Frontal cortex (tissue), 4 donors: ENCODE data around the gene ZNF532. TPM values are rescaled to one million over a fixed set of nuclear protein-coding genes. Genes with fewer than 3 reads are reported as not detected.
A peak's percentile ranks its signal among the peaks of the same experiment; 100 is the strongest.
"Not testable (repeated sequence)": the region's sequence is repeated elsewhere in the genome, so short reads cannot be mapped to it uniquely, and the experiment has no call there.

Experiments used
- DNase-seq, 2 donors: peaks; one replicate each; pipeline ENCODE4 v3.0.0; 2012; ENCODE audit warnings: low spot score in 2 of 2
- FAIRE-seq: peaks from 2 replicates; lab custom pipeline; 2012; peaks lifted over from hg19 to GRCh38; lab: Jason Lieb, UNC
- total RNA-seq: library from RNA; depleted of rRNA; stranded (reverse); fragments of >200 nt; gene quantifications from one replicate; pipeline ENCODE4 v1.2.3, GENCODE V29; 2014
- donor health status: control.
- donor health status: control.
- donor health status: control.

ZNF532 gene, protein sequence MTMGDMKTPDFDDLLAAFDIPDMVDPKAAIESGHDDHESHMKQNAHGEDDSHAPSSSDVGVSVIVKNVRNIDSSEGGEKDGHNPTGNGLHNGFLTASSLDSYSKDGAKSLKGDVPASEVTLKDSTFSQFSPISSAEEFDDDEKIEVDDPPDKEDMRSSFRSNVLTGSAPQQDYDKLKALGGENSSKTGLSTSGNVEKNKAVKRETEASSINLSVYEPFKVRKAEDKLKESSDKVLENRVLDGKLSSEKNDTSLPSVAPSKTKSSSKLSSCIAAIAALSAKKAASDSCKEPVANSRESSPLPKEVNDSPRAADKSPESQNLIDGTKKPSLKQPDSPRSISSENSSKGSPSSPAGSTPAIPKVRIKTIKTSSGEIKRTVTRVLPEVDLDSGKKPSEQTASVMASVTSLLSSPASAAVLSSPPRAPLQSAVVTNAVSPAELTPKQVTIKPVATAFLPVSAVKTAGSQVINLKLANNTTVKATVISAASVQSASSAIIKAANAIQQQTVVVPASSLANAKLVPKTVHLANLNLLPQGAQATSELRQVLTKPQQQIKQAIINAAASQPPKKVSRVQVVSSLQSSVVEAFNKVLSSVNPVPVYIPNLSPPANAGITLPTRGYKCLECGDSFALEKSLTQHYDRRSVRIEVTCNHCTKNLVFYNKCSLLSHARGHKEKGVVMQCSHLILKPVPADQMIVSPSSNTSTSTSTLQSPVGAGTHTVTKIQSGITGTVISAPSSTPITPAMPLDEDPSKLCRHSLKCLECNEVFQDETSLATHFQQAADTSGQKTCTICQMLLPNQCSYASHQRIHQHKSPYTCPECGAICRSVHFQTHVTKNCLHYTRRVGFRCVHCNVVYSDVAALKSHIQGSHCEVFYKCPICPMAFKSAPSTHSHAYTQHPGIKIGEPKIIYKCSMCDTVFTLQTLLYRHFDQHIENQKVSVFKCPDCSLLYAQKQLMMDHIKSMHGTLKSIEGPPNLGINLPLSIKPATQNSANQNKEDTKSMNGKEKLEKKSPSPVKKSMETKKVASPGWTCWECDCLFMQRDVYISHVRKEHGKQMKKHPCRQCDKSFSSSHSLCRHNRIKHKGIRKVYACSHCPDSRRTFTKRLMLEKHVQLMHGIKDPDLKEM (N-terminal part only)
- 305 TPM for total RNA-seq

DNA sequence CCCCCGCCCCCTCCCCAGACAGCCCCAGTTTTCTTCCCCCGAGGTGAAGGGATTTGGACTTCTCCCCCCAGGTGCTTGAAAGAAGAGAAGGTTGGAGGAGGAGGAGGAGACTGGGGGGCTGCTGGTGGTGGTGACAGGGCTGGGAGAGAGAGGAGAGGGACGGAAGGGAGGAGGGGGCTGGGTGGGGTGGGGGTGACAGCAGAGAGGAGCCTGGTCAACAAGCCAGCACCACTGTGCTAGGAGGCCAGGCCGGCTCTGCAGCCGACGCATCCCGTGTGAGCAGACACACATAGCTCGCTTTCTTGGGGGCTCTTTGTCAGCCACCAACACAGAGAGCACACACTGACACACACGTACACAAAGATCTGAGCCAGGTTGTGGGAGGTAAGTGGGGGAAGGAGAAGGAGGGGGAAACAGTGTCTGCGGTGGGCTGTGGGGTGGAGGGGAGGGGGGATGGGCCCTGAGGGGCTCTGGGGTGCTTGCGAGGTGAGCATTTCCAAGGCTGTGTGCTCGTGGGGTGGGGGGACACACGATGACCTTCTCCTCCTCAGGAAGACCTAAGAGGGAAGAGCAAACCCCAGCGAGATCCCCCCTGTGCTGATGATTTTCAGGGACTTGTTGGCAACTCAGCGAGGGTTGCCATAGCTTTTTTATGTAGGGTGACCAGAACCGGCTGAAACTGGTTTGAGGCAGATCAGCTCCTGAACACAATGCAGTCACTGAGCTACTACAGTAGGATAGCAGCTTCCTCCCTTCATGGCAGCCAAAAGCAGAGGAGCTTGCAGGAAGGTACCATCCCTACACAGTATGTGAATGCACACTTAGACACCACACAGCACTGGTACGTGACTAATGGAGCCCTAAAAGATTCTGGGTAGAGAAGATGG lies at the start of gene ZNF532:
TSS of gene ZNF532 (plus strand) at position 732 of the 887 bp plus-strand sequence. CDS start 53,411 bp downstream, outside the sequence.
- peak; percentile 69 to 77 for DNase-seq
- no peak for FAIRE-seq

DNA sequence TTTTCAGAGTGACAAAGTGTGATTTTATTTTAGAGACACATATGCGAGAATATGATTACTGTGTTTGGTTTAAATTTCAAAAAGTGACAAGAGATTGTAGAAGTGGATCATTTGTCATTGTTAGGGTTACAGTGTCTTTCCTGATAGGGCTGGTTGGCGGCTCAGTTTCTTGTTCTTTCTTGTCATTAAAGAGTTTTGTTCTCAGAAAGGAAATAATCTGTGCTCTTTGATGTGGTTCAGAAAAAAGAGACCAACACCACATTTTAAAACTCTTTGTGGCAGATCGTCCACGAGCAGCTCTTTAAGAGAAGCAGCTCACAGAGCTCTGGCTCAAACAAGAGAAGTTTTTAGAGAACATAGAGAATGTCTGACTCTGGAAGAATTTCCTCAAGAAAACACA lies 45.6 kb upstream of the ZNF532 start:
- DNase-seq: no peak
- no peak for FAIRE-seq

DNA sequence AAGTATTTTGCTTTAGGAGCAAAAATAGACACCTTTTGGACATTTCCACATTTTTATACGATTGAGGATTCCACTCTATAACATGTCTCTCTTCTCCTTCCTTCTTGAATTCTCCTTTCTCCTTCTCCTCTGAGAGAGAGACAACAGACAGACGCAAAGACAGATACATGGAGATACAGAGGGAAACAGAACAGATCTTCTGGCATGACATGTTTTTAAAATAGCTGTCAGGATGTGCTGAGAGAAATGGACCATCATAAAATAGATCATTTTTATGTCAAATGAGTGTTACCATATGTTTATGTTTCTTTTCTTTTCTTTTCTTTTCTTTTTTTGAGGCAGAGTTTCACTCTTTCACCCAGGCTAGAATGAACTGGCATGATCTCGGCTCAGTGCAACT lies 44.4 kb upstream of the ZNF532 start:
- DNase-seq: no peak
- no peak for FAIRE-seq

DNA sequence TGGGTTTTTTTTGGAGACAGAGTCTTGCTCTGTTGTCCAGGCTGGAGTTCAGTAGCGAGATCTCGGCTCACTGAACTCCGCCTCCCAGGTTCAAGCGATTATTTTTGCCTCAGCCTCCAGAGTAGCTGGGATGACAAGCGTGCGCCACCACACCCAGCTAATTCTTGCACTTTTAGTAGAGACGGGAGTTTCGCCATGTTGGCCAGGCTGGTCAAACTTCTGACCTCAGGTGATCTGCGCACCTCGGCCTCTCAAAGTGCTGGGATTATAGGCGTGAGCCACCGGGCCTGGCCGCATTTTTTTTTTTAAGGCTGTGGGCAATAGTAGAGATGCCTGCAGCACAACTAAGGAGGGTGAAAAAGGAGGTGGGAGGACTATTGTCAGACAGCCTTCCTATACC lies 41.7 kb upstream of the ZNF532 start:
- FAIRE-seq (no peak), DNase-seq (no peak)

DNA sequence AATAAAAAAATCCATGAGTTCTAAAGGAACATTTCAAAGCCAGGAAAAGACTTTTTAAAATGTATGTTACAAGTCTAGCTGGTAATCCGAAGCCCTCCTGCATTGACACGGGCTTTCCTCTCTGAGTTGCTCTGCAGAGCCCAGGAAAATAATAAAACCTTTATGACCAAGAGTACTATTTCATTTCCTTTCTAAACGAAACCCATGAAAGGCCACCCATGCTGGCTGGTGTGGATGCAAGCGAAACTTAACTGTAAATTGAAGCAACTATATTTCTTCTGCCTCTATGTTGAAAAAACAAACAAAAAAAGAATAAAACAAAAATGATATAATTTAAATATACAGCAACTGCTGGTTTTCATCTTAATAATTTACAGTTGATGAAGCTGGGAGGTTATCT lies 41.3 kb upstream of the ZNF532 start:
- DNase-seq: no peak
- no peak for FAIRE-seq

DNA sequence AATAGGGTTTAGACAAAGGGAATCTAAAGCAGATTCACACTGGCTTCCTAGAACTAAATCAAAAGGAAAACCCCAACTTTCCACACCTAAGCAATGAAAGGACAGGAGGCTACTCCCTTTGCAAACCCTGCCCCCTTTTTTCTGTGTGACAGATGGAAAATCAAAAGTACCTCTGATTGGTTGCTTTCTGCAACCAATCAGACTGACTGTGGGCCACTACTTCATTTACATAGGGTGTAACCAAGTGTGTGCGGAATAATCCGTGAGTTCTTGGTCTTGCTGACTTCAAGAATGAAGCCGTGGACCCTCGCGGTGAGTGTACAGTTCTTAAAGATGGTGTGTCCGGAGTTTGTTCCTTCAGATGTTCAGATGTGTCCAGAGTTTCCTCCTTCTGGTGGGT lies 37.8 kb upstream of the ZNF532 start:
- FAIRE-seq, DNase-seq: not testable (repeated sequence)

DNA sequence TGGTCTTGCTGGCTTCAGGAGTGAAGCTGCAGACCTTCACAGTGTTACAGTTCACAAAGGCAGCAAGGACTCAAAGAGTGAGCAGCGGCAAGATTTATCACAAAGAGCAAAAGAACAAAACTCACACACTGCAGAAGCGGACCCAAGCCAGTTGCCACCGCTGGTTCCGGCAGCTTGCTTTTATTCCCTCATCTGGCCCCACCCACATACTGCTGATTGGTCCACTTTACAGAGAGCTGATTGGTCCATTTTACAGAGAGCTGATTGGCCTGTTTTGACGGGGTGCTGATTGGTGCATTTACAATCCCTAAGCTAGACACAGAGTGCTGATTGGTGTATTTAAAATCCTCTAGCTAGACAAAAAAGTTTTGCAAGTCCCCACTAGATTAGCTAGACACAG lies 37.2 kb upstream of the ZNF532 start:
- no peak for DNase-seq
- FAIRE-seq: no peak

DNA sequence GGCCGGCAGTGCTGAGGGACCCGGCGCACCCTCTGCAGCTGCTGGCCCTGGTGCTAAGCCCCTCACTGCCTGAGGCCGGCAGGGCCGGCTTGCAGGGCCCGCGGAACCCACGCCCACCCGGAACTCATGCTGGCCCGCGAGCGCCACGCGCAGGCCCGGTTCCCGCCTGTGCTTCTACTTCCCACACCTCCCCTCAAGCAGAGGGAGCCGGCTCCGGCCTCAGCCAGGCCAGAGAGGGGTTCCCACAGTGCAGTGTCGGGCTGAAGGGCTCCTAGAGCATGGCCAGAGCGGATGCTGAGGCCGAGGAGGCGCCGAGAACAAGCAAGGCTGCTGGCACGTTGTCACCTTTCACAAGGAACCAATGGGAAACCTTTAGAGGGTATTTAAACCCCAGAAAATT lies 36.8 kb upstream of the ZNF532 start:
- FAIRE-seq (no peak), DNase-seq (no peak)

DNA sequence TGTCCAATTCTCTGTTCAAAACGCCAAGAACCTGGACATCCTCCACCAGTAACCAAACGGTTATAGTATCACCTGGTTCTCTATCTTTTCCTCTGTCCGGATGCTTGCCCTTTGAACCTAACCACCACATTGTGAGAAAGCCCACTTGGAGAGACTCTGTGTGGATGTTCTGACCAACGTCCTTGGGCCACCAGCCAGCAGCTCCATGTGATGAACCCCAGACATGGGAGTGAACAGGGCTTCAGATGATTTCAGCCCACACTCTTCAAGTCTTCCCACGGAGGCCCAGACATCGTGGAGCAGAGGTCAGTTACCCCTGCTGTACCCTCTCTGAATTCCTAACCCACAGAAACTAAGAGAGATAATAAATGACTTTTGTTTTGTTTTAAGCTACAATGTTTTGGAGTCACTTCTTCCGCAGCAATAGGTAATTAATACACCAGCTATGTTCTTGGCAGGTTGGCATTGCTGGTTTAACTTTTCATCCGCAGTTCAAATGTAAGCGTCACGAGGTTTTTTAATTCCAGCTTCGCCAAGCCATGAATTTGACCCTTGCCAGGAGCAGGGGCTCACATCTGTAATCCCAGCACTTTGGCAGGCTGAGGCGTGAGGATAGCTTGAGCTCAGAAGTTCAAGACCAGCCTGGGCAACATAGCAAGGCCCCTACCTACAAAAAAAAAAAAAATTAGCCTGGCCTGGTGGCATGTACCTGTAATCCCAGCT lies 36.1 kb upstream of the ZNF532 start:
- FAIRE-seq: no peak

DNA sequence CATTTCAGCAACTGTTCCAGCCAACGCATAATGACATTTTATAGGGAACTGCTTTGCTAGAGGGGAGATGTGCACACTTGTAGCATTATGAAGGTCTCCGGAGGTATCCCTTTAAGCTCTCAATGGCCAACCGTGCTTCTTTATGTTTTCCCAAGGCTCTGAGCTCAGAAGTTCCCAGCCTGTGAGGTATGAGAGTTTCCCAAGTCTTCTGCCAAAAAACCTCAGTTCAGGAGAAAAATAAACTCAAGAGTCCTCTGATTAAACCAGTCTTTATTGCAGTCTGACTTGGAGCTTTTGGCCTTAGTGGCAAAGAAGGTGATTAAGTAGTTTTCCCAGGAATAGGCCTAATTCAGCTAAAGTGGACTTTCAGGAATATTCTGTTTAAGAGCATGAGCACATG lies 35.4 kb upstream of the ZNF532 start:
- DNase-seq: no peak
- FAIRE-seq: no peak

More for the DNA sequence above, 36.1 kb upstream of the ZNF532 start:
- no peak for DNase-seq

DNA sequence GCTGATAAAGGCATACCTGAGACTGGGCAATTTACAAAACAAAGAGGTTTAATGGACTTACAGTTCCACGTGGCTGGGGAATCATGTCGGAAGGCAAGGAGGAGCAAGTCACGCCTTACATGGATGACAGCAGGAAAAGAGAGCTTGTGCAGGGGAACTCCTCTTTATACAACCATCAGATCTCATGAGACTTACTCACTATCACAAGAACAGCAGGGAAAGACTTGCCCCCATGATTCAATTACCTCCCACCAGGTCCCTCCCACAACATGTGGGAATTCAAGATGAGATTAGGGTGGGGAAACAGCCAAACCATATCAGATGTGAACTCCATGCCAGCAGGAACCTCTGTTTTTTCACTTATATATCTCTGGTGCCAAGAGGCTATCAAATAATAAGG lies 34.8 kb upstream of the ZNF532 start:
- FAIRE-seq, DNase-seq: not testable (repeated sequence)

DNA sequence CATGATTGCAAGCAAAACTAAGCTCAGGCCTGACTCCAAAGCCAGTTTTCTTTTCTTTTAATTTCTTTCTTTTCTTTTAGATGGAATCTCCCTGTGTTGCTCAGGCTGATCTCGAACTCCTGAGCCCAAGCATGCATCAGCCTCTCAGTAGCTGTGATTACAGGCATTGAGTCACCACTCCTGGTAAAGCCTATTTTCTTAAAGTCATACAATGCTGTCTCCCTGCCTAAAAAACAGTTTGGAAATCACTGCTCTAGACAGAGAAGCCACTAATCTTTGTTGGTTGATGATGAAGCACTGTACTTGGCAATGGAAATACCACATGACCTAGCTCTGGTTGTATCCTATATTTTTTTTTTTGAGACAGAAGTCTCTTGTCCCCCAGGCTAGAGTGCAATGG lies 33.1 kb upstream of the ZNF532 start:
- FAIRE-seq (no peak), DNase-seq (no peak)

DNA sequence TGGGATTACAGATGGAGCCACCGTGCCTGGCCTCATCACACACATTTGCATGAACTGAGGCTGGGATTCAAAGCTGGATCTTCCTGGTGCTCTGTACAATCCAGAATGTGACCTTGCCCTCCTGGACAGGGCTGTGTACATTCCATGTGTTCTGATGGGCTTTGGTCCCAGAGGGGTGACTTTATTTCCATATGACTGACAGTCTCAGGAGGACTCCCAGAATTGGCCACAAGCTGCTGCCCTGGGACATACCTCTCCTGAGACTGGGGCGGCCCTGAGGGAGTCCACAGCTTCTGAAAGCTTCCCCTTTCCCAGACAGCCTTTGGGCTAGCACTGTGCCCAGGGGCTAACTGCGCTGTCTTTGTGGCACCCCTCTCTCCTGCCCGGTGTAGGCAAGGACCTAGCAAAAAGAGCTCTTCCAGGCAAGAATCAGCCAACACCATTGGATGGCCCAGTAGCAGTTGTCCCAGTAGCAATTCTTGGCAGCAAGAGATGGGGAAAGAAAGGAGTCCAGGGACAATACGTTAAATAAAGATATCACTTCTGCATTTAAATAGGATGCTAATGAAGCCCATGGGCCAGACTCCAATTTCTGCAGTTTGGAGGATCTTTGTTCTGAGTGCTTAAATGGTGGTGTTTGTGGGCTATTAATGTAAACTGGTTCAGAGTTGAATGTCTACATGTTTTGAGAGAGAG lies 26.4 kb upstream of the ZNF532 start:
- DNase-seq (no peak), FAIRE-seq (no peak)

DNA sequence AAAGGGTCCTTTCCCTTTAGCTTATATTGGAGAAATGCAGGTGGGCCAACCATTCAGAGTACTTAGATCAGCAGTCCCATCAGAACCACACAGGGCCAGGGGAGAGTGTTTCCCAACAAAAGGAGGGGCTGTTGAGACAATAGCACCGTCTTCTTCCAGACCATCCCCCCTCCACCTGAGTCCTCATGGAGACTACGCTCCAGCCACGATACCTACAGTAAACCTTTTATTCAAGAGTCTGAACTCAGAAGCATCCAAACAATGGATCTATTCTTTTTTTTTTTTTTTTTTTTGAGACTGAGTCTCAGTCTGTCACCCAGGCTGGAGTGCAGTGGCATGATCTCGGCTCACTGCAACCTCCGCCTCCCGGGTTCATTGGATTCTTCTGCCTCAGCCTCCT lies 25.7 kb upstream of the ZNF532 start:
- no peak for FAIRE-seq
- DNase-seq: no peak

DNA sequence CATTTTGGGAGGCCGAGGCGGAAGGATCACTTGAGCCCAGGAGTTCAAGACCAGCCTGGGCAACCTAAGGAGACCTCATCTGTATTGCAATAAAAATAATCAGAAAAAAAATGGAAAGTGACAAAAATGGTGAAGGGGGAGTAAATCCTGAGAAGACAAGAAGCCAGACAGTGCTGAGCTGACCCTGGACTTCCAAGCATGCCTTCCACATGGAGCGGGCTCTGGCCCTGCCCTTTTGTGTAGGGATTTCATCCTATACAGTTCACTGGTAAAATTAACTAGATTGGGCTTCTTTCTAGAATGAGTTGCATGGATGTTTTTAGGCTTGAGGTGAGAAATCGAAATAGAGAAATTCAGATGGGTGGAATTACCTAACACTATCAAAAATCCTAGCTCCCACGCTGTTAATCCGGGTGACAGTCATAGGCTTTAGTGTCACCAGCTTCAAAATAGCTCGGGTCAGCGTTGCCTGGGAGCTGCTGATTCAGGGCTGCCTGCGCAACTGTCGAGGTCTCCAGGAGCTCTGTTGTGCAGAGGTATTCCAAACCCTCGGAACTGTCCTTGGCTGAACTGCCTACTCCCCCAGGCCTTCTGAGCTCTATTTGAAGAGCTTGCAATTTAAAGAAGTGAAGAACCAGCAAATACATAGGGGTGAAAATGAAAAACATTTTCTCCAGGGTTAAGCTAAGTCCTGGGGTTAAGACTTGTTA lies 21.5 kb upstream of the ZNF532 start:
- FAIRE-seq (no peak), DNase-seq (no peak)

DNA sequence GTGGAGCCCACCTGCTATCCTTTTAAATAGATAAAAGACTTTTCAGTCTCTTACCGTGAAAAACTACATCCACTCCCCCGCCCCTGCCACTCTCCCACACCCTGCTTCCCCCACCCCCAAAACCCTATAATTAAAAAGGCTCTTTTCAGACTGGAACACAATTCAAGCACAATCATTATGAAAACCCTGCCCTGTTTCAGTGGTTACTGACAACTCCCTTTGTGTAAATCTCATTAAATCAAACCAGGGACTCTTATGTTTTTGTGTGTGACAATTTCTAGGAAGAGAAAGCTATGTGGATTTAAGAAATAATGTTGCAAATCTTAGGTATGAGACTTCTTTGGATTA lies 21.0 kb upstream of the ZNF532 start:
- no peak for FAIRE-seq
- no peak for DNase-seq

DNA sequence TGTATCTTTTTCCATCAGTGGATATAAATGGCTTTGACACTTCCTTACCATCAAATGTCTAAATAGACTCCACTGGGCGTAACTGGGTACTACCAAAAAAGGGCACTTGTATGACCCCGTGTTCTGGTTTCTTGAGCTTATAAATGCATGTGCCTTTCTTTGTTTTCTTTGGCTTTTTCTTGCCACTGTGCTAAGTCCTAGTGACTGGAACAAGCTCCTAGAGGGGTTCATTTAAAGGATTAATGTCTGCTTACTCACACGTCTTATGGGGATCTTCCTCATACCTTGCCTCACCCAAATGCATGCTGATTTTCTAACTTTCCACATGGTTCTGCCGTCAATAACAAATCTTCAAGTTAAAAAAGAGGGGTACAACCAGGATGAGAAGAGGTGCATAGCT lies 19.8 kb upstream of the ZNF532 start:
- DNase-seq (no peak), FAIRE-seq (no peak)
